GM10266 (cell line): ENCODE data around the gene DES.

Experiments
- DNase-seq: peaks from one replicate; pipeline ENCODE4 v3.0.0; 2012; ENCODE audit errors: extremely low spot score
- CTCF ChIP-seq: IDR thresholded peaks from 2 replicates; pipeline ENCODE4 v1.5.1; 2012; ENCODE audit warnings: mild to moderate bottlenecking, low read depth; ENCODE audit not compliant: control insufficient read depth, insufficient read depth; ENCODE audit errors: missing control alignments

The DES gene

GRCh38 chr2:219400562-219400961, 17.6 kb upstream of the DES start:
- TF ChIP-seq CTCF = no peak
- DNase-seq = no peak

DNA sequence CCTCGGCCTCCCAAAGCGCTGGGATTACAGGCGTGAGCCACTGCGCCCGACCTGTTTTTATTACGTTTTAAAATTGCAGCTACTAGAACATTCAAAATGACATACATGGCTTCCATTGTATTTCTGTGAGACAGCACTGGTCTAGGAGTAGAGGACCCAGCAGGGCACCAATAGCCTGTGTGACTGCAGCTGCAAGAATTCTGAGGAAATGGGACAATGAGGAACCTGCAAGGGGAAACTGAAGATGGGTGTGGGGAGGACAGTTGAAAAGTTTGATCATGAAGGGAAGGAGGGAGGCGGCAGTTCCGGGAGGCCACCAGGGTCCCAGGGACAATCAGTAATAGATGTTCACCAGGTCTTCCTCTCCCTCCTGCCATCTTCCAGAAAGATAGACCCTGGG, 16.6 kb upstream of the DES start:
- TF ChIP-seq CTCF = no peak
- DNase-seq = no peak

DNA sequence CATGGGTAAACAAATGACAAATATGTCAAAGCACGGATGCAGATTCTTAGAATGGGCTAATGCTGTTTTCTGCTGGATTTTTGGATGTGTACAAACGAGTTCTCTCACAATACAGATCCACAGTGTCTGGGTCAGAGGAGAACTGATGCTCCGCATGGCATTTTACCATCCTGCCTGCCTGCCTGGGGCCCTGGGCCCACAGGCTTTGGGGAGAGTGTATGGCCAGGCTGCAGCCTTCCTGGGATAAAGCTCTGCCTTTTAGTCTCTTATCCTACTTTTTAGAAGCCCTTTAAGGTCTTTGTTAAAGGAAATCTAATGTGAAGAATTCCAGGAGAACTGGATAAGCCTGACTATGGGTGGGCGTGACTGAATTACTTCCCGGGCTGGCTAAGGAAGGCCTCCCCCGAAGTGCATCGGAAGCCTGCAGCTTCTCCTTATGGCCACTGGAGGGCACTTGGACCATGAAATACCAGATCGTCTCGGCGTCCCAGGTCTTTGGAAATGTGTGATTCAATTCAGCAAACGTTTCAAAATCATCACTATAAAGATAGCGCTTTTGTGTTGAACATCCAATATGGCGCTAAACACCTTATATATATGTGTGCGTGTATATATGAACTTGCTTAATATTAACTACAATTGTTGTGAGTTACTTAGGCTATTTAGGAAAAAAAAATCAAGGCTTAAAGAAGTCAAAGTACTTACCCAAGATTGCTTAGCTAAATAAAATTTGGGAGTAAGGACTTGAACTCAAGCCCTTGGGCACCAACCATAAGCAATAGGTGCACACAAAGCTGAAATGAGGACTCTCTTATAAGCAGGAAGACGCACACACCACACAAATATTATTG, 15.3 kb upstream of the DES start:
- TF ChIP-seq CTCF = peak; percentile 88
- peak; percentile 75 for DNase-seq

GRCh38 chr2:219403861-219404260, 14.3 kb upstream of the DES start:
- DNase-seq = no peak
- no peak for TF ChIP-seq CTCF

- DNase-seq = no peak
- no peak for TF ChIP-seq CTCF
These were observed 13.8 kb upstream of the DES start for GRCh38 chr2:219404291-219404910.

DNA sequence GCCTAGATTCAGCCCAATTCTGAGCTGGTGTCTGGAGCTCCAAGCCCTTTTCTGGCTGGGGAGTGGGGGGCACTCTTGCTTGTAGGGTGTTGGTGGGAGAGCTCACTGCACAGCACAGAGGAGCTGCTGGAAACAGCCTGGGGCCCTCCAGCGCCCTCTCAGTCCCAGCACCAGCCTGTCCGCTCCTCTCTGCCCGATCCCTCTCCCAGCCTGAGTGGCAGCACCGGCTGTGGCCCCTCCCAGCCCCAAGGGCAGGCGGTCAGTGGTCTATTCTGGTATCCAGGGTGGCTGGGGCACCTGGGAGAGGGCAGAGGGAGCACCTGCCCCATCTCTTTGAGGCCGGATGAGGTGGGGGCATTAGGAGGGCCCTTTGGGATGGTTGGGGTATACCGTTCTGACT, 13.2 kb upstream of the DES start:
- TF ChIP-seq CTCF = no peak
- no peak for DNase-seq

- DNase-seq = no peak
- no peak for TF ChIP-seq CTCF
These were observed 12.7 kb upstream of the DES start for GRCh38 chr2:219405451-219405850.
